Hematopoietic multipotent progenitor cell treated with erythropoietin and hydrocortisone succinate and interleukin-3 and kit ligand, for 6 days (in vitro differentiated cells): ENCODE data around the gene BCOR.
A peak's percentile ranks its signal among the peaks of the same experiment; 100 is the strongest.

Experiments used
- DNase-seq: peaks from one replicate; pipeline ENCODE4 v3.0.0-alpha.2; 2015

The BCOR gene

GRCh38 chrX:40061871-40062524 lies 35.8 kb downstream of the BCOR start:
- no peak for DNase-seq

DNA sequence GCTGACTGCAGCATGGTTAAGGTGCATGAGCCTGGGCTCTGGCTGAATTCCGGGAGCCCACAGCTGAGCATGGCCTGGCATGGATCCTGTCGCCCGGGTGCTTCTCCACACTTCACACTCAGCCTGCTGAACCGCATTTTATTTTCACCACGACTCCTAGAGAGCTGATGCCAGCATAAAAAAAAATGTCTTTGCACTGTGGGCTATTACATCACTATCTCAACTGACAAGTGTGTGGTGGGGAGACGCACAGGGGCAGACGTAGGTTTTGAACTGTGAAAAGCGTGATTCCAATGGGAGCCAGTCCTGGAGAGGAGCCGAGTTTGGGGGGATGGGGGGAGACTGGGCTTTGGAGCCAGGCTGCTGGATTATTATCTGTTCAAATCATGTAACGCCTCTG lies 36.8 kb downstream of the BCOR start:
- no peak for DNase-seq

- no peak for DNase-seq
These were observed 37.4 kb downstream of the BCOR start for GRCh38 chrX:40060356-40060845.

- DNase-seq = no peak
These were observed 39.0 kb downstream of the BCOR start for GRCh38 chrX:40058719-40059118.

DNA sequence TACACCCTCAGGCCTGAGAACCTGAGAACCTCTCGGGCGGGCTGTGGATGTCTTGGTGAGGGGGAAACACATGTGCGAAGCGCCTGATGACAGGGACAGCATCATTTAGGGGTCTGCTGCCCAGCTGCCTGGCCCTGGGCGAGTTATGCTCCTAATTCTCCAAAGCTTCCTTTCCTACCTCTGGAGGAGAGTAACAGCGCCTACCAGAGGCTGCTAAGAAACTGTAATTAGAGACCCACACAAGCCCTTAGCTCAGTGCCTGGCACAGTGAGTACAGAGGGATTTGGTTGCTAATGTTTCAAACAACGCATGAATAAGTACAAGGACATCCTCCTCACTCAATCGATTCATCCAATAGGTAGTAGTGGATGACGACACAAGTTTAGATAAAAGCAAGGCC lies 40.4 kb downstream of the BCOR start:
- DNase-seq = no peak

- DNase-seq = no peak
These were observed 41.3 kb downstream of the BCOR start for GRCh38 chrX:40056420-40056819.

DNA sequence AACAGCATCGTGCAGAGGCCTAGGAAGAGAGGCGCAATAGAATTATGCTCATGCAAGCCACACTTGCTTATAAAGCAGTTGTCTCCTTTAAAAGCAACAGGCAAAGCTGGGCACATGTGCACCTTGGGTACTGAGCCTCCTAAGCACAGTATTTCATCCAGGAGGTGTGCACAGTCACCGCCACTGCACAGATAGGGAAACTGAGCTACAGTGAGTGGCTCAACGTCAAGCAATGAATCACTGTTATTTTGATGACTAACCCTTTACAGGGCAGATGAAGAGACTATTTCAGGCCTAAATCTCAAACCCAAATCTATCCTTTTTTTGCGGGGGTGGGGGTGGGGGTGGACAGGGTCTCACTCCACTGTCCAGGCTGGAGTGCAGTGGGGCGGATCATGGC lies 42.3 kb downstream of the BCOR start:
- DNase-seq = no peak

DNA sequence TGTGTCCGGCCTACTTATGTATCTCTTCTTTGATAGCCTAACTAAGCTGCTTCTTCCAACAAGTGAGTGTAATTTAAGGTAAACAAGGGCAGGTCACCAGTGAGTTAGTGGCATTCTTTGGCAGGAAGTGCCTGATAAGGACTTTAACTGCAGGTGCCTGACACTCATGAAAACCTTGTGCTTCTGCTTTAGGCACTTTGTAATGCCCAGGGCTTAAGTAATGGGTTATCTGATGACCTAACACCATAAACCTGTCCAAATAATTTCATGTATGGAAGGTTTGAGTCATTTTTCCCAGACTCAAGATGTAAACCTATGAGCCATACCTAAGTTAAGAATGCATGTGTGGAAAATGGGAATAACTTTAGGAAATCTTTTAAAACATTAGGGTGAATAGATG lies 43.0 kb downstream of the BCOR start:
- DNase-seq = no peak

GRCh38 chrX:40050532-40050931 lies 47.2 kb downstream of the BCOR start:
- no peak for DNase-seq

DNA sequence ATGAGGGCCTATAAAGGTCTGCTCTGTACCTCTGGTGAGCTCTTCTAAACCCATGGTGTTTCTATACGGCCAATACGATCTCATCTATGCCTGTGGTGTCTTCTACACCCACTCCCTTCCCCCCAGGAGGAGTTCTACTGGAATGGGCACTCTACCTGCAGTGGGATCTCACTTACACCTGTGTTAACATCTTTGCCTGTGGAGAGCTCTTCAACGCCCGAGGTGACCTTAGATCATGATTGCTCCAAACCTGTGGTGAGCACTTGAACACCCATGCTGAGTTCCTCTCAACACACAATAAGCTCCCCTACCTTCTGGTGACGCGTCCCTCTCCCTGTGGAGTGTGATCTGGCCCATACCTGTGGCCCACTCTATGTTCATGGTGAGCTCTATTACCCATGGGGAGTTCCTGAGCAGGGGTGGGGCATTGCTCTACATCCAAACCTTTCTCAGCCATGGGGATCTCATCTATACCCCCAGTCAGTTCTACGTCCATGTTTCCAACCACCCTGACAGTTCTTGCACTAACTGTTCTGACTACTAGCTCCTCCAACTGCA lies 48.6 kb downstream of the BCOR start:
- DNase-seq = no peak

DNA sequence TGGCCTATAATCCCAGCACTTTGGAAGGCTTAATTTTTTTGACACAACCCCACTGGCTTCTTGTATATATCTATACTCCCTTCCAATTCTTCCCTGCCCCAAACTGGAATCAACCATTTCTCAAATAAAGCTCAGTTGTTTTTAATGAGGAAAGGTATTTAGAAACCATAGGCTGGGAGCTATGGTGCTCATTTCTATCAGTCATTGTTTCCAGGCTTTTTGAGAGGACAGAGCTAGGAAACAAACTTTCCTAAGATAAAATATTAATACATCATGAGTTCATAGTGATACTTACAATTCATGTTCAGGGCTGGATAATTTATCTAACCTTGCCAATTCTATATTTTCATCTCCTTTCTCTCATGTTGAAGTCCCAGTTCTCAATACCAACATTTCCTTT lies 50.3 kb downstream of the BCOR start:
- no peak for DNase-seq

GRCh38 chrX:40043895-40044294 lies 53.9 kb downstream of the BCOR start:
- DNase-seq = peak; percentile 74

DNA sequence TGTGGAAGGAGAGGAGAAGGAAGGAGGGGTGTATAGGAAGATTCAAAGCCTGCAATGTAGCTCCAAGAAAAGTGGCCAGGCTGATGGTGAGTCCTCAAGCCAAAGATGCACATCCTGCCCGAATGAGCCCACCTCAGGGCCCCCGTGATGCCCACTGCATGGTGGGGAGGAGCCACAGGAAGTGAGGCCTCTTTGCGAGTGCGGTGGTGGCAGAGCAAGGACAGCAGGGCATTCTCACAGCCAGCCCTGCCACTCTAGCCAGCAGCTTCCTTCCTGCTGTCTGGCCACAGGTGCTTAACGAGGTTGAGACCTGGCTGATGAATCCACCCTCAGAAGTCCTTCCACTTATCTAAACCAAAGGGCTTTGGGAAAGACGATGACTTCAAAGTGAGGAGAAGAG lies 55.8 kb downstream of the BCOR start:
- DNase-seq = no peak

DNA sequence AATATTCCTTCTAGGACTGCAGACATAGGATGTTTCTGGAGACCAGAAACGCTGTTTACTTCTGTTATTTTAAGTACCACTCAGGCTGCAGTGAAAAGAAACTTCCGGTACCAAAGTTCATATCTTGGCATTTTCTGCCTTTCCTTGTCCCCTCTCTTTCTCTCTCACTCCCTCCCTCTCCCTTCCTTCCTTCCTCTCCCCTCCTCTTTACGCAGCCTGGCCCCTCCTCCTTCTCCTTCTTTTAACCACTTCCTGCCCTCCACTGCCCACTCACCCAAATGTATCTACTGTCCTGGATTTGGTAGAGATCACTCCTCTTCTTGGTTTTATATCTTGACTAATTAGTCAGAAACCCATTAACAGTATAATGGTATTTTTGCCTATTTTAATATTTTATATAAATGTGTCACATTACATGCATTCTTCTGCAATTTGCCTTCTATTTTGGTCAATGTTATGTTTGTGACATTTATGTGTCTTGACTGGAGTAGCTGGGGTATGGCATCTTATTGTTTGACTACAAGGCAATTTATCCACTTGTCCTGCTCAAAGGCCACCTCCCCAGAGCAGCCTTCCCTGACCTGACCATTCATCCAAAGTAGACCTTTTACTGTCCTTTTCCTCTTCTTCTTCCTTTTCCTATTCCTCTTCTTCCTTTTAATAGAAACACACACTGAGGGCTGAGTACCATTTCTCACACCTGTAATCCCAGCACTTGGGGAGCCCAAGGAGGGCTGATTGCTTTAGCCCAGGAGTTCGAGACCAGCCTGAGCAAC lies 56.9 kb downstream of the BCOR start:
- peak; percentile 11 for DNase-seq

DNA sequence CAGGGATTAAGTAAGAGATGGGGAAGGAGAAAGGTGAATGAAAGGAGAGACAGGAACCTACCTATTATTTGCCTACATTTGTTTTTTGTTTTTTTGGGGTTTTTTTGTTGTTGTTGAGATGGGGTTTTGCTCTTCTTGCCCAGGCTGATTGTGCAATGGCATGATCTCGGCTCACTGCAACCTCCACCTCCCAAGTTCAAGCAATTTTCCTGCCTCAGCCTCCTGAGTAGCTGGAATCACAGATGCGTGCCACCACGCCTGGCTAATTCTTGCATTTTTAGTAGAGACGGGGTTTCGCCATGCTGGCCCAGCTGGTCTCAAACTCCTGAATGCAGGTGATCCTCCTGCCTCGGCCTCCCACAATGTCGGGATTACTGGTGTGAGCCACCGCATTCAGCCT lies 57.9 kb downstream of the BCOR start:
- DNase-seq = no peak

DNA sequence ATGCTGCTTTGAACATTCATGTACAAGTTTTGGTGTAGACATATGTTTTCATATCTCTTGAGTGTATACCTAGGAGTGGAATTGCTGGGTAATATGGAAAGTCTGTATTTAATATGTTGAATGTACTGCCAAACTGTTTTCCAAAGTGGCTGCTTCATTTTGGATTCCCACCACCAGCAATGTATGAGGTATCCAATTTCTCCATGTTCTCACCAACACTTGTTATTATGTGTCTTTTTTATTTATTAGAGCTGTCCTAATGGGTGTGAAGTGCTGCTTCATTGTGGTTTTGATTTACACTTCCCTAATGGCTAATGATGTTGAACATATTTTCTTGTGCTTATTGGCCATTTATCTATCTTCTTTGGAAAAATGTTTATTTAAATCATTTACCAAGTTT lies 60.4 kb downstream of the BCOR start:
- no peak for DNase-seq

GRCh38 chrX:40035726-40036125 lies 62.0 kb downstream of the BCOR start:
- DNase-seq = no peak

DNA sequence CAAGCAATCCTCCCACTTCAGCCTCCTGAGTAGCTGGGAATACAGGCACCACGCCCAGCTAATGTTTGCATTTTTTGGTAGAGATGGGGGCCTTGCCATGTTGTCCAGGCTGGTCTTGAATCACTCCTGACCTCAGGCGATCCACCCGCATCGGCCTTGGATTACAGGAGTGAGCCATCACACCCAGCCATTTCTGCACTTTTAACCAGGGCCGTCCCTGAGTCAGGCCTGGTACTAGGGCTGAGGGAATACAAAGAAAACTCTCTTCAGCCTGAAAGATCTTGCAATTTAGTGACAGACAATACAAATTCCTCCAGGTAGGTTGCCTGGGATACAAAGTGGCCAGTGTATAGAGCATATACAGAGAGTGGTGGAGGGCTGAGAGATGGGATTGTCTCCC lies 65.8 kb downstream of the BCOR start:
- DNase-seq = no peak

- no peak for DNase-seq
These were observed 67.6 kb downstream of the BCOR start for GRCh38 chrX:40030205-40030604.

GRCh38 chrX:40022421-40022820 lies 75.3 kb downstream of the BCOR start:
- DNase-seq = no peak

DNA sequence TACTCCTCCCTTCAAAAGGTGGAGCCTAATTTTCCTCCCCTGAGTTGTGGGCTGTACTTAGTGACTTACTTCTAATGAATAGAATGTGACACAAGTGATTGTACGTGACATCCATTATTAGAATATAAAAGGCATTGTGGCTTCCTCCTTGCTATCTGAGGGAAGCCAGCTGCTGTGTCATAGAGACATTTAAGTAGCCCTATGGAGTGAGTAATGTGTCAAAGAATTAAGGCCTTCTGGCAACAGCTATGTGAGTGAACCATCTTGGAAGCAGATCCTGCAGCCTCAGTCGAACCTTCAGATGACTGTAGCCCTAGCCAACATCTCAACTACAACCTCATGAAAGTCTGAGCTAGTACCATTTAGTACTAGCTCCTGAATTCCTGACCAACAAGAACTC lies 76.1 kb downstream of the BCOR start:
- DNase-seq = no peak

DNA sequence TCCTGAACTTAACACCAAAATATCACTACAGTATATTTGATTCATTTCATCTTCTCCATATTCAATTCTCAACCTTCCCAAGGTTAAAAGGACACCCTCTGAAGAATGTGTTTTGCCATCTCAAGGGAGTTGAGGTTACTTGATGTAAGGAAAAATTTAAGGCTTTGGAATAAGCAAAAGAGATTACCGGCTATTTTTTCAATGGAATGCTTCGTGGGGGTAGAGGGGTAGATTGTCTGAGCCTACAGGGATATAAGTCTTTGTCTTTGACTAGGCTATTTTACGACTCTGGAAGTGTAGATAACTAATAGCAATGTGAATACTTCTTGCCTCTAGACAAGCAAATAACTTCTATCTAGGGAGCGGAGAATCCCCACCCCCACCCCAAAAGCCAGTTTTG lies 78.2 kb downstream of the BCOR start:
- DNase-seq = no peak

GRCh38 chrX:40018041-40018440 lies 79.7 kb downstream of the BCOR start:
- DNase-seq = no peak

DNA sequence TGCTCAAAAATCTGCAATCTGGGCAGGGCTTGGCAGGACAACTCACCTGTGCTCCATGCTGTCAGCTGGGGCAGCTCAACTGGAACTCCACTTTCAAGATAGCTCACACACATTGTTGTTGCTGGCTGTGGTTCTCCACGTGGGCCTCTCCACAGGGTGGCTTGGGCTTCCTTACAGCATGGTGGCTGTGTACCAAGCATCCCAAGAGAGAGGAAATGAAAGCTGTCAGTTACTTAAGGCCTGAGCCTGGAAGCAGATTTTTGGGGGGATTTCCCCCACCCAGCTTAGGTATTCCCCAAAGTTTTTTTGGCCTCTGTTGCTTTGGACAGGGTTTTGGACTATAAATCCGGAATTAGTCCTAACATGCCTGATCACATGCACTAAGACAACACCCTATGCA lies 81.0 kb downstream of the BCOR start:
- no peak for DNase-seq
